Activated naive CD8-positive, alpha-beta T cell treated with anti-CD3 and anti-CD28 coated beads, Interleukin-2, amount 50 U/mL, for 24 hours (primary cell): Measurements from ENCODE around the gene PRUNE2.
"Not testable (repeated sequence)": the region's sequence is repeated elsewhere in the genome, so short reads cannot be mapped to it uniquely, and the experiment has no call there.

Experiments
- ATAC-seq: fragments of 150-1000 bp; cut with Tn5 transposase; one replicate; pipeline ENCODE4 v1.10.0; 2021
- DNase-seq: peaks from one replicate; pipeline ENCODE4 v3.0.0; 2021
- H3K27ac Mint-ChIP-seq: one replicate; pipeline ENCODE4 v1.8.0; 2021; ENCODE audit warnings: mild to moderate bottlenecking, mixed read lengths
- H3K27me3 Mint-ChIP-seq: one replicate; pipeline ENCODE4 v1.8.0; 2021; ENCODE audit warnings: mixed read lengths
- H3K36me3 Mint-ChIP-seq: one replicate; pipeline ENCODE4 v1.8.0; 2021; ENCODE audit warnings: low read depth, mixed read lengths
- H3K4me1 Mint-ChIP-seq: one replicate; pipeline ENCODE4 v1.8.0; 2021; ENCODE audit warnings: mixed read lengths
- H3K4me3 Mint-ChIP-seq: one replicate; pipeline ENCODE4 v1.8.0; 2021; ENCODE audit warnings: mild to moderate bottlenecking, moderate library complexity, mixed read lengths
- H3K9me3 Mint-ChIP-seq: one replicate; pipeline ENCODE4 v1.8.0; 2021; ENCODE audit warnings: mixed read lengths

PRUNE2 gene

DNA sequence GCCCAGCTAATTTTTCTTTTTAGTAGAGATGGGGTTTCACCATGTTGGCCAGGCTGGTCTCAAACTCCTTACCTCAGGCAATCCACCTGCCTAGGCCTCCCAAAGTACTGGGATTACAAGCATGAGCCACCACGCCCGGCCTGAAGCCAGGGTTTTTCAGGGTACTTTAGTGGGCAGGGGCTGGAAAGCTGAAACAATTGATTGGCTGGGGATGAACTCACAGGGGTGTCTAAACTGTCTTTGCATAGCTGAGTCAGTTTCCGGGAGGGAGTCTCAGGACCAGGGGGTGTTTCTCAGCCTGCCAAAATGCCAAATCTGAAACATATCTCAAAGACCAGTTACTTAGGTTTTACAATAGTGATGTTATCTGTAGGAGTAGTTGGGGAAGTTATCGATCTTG, 46.1 kb downstream of the PRUNE2 start:
- no peaks in the 10 kb centered on the region for H3K4me1 Mint-ChIP-seq
- ATAC-seq (no peak), DNase-seq (no peak)
- H3K4me3 Mint-ChIP-seq = no peak overlapping the region
- H3K36me3 Mint-ChIP-seq = no peaks in the 10 kb centered on the region
- no peaks in the 10 kb centered on the region for H3K27me3 Mint-ChIP-seq
- H3K9me3 Mint-ChIP-seq = peaks cover 3% of the 10 kb centered on the region
- no peak overlapping the region for H3K27ac Mint-ChIP-seq

GRCh38 chr9:76858248-76858647, 47.7 kb downstream of the PRUNE2 start:
- H3K36me3 Mint-ChIP-seq, DNase-seq, H3K4me1 Mint-ChIP-seq, H3K9me3 Mint-ChIP-seq, H3K27ac Mint-ChIP-seq, H3K27me3 Mint-ChIP-seq, ATAC-seq, H3K4me3 Mint-ChIP-seq: not testable (repeated sequence)

- Mint-ChIP-seq H3K4me1 (no peaks in the 10 kb centered on the region), H3K9me3 (peaks cover 3% of the 10 kb centered on the region), H3K27ac (no peak overlapping the region), H3K4me3 (no peak overlapping the region), H3K36me3 (no peaks in the 10 kb centered on the region), H3K27me3 (peaks cover 3% of the 10 kb centered on the region)
- ATAC-seq (no peak), DNase-seq (no peak)
These were observed 49.9 kb downstream of the PRUNE2 start for GRCh38 chr9:76856016-76856415.

- ATAC-seq = no peak
- DNase-seq = no peak
- no peak overlapping the region for H3K4me3 Mint-ChIP-seq
- H3K27me3 Mint-ChIP-seq = peaks cover 3% of the 10 kb centered on the region
- peaks cover 3% of the 10 kb centered on the region for H3K9me3 Mint-ChIP-seq
- no peak overlapping the region for H3K27ac Mint-ChIP-seq
- no peaks in the 10 kb centered on the region for H3K36me3 Mint-ChIP-seq
- no peaks in the 10 kb centered on the region for H3K4me1 Mint-ChIP-seq
These were observed 50.9 kb downstream of the PRUNE2 start for GRCh38 chr9:76855015-76855414.

DNA sequence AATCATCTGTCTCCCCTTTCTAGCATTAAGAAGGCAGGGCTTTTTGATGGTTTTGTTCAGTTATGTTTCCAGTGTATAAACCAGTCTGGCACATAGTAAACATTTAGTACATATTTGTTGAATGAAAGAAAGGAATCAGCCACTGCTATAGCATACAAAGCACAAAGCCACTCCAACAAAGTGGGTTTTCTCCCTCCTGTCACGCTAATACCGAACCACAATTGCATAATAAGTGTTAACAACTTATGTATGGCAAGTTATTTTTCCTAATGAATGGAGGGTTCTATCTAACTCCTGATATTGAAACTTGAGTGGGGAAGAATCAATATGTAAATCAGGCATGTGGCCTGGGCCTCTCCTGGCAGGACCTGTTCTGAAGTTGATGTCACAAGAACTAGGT, 53.9 kb downstream of the PRUNE2 start:
- ATAC-seq = no peak
- Mint-ChIP-seq H3K4me3 (no peak overlapping the region), H3K9me3 (no peaks in the 10 kb centered on the region), H3K4me1 (no peaks in the 10 kb centered on the region), H3K36me3 (no peaks in the 10 kb centered on the region), H3K27me3 (peaks cover 8% of the 10 kb centered on the region), H3K27ac (no peak overlapping the region)
- DNase-seq = no peak

DNA sequence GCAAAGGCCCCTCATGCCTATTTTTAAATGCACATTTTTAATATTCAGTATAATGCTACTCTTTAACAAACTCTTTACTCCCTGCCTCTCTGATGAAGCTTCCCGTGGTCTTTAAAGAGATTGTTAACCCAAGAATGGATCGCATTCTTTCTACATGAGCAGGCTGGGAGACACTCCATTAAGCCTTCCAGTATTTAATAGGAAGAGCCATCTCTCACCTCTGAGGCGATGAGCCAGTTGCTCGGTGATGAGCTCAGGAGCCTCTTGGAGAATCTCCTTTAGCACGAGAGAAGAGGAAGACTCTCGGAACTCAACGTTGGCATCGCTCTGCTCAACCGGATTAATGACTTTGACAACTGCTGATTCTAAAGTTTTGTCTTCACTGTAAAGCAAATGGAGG, 59.6 kb downstream of the PRUNE2 start:
- Mint-ChIP-seq H3K4me3 (no peak overlapping the region), H3K27ac (no peak overlapping the region), H3K27me3 (peaks cover 5% of the 10 kb centered on the region), H3K36me3 (no peaks in the 10 kb centered on the region), H3K9me3 (no peaks in the 10 kb centered on the region), H3K4me1 (no peaks in the 10 kb centered on the region)
- ATAC-seq (no peak), DNase-seq (no peak)

DNA sequence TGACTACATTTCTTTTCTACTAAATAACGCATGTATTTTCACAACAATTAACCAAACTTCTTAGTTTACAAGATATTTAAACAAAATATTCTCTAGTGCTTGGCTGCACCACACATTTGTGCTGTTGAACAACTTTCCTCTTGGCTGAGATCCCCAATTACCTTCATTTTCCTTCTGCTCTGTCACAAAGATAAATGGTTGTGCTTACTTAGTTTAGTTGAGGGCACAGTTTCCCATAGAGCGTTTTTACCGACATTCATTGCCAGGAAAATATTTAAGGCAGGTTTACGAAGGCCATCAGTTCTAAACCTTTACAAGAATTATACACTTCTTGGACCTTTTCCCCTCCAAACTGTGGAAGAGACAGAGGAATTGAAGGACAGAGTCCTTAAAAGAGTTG, 60.7 kb downstream of the PRUNE2 start:
- DNase-seq (no peak), ATAC-seq (no peak)
- Mint-ChIP-seq H3K36me3 (no peaks in the 10 kb centered on the region), H3K9me3 (no peaks in the 10 kb centered on the region), H3K27me3 (peaks cover 5% of the 10 kb centered on the region), H3K4me1 (no peaks in the 10 kb centered on the region), H3K4me3 (no peak overlapping the region), H3K27ac (no peak overlapping the region)

DNA sequence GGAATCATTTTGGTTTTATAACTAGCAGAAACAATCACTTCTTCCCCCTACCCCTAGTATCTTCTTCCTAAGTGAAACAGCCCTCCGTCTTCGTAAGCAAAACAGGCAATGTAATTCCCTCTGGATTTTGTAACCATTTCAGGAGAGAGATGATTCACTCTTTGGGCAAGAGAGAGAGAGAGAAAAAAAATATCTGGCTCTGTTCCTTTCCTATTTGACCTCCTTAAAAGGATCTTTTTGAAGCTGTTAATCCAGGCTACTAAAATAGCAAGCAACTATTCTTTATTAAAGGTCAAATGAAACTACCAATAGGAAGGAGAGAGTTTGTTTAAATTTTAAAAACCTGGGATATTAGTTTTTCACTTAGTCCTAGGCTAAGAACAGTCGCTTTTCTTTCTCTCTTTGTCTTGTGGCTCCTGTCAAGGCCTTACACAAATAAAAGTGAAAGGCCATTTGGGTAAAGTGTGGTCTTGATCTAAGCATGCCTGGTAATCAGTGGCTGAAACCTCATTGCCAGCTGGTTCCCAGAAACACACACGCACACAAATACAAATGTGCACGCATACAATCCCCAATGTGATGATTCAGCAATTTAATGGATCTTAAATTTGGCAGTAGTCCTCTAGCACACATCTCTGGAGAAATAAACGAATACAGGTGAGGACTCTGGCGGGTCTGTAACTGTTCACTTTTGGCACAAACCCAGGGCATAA, 70.2 kb downstream of the PRUNE2 start:
- peak overlapping the region; percentile 16 for H3K27ac Mint-ChIP-seq
- no peaks in the 10 kb centered on the region for H3K9me3 Mint-ChIP-seq
- no peaks in the 10 kb centered on the region for H3K27me3 Mint-ChIP-seq
- DNase-seq (no peak), ATAC-seq (no peak)
- H3K4me3 Mint-ChIP-seq = no peak overlapping the region
- no peaks in the 10 kb centered on the region for H3K4me1 Mint-ChIP-seq
- H3K36me3 Mint-ChIP-seq = no peaks in the 10 kb centered on the region

DNA sequence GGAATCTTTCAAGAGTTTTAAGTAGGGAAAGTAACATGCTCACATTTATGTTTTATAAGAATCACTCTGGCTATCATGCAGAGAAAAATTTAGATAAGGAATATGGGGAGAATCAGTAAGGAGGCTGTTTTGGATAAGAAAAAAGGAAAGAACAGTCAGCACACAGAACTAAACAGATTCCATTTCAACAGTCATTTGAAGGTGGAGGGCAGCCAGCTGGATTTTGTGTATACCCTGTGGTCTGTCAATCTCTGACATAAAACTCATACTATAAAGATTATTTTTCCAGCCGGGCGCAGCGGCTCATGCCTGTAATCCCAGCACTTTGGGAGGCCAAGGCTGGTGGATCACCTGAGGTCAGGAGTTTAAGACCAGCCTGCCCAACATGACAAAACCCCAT, 77.5 kb downstream of the PRUNE2 start:
- Mint-ChIP-seq H3K36me3 (no peaks in the 10 kb centered on the region), H3K4me1 (no peaks in the 10 kb centered on the region), H3K4me3 (no peak overlapping the region), H3K27ac (no peak overlapping the region), H3K9me3 (peaks cover 6% of the 10 kb centered on the region), H3K27me3 (peaks cover 19% of the 10 kb centered on the region)
- DNase-seq = no peak
- ATAC-seq = no peak

GRCh38 chr9:76827296-76828080, 78.4 kb downstream of the PRUNE2 start:
- H3K36me3 Mint-ChIP-seq = no peaks in the 10 kb centered on the region
- no peak overlapping the region for H3K27ac Mint-ChIP-seq
- H3K9me3 Mint-ChIP-seq = peaks cover 6% of the 10 kb centered on the region
- H3K4me1 Mint-ChIP-seq = no peaks in the 10 kb centered on the region
- peaks cover 19% of the 10 kb centered on the region for H3K27me3 Mint-ChIP-seq
- DNase-seq = no peak
- H3K4me3 Mint-ChIP-seq = no peak overlapping the region
- no peak for ATAC-seq

GRCh38 chr9:76820431-76820830, 85.5 kb downstream of the PRUNE2 start:
- no peak for ATAC-seq
- H3K27ac Mint-ChIP-seq = no peak overlapping the region
- H3K27me3 Mint-ChIP-seq = peaks cover 12% of the 10 kb centered on the region
- no peak for DNase-seq
- H3K4me1 Mint-ChIP-seq = no peaks in the 10 kb centered on the region
- no peaks in the 10 kb centered on the region for H3K36me3 Mint-ChIP-seq
- no peak overlapping the region for H3K4me3 Mint-ChIP-seq
- no peaks in the 10 kb centered on the region for H3K9me3 Mint-ChIP-seq

GRCh38 chr9:76818271-76818670, 87.6 kb downstream of the PRUNE2 start:
- Mint-ChIP-seq H3K4me1 (no peaks in the 10 kb centered on the region), H3K27me3 (peaks cover 9% of the 10 kb centered on the region), H3K27ac (no peak overlapping the region), H3K4me3 (no peak overlapping the region), H3K9me3 (no peaks in the 10 kb centered on the region), H3K36me3 (no peaks in the 10 kb centered on the region)
- DNase-seq (no peak), ATAC-seq (peak; percentile 15)

DNA sequence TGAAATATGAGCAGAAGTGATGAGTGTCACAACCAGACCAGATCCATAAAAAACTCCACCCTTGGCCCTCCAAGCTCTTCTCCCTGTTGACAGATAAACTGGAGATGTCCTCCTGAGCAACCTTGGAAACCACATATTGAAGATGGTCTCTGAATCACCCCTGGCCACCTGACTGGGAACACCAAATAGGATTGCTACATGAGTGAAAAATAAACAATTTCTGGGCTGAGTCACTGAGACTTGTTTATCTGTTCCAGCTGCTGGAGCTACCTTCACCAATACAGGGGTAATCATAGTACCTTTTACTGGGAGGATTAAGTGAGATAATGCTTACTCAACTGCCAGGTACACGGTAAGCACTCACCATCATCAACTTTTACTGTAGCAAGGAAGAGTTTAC, 88.4 kb downstream of the PRUNE2 start:
- H3K9me3 Mint-ChIP-seq = no peaks in the 10 kb centered on the region
- DNase-seq (no peak), ATAC-seq (no peak)
- H3K4me1 Mint-ChIP-seq = no peaks in the 10 kb centered on the region
- H3K27me3 Mint-ChIP-seq = peaks cover 13% of the 10 kb centered on the region
- no peak overlapping the region for H3K27ac Mint-ChIP-seq
- no peak overlapping the region for H3K4me3 Mint-ChIP-seq
- no peaks in the 10 kb centered on the region for H3K36me3 Mint-ChIP-seq

DNA sequence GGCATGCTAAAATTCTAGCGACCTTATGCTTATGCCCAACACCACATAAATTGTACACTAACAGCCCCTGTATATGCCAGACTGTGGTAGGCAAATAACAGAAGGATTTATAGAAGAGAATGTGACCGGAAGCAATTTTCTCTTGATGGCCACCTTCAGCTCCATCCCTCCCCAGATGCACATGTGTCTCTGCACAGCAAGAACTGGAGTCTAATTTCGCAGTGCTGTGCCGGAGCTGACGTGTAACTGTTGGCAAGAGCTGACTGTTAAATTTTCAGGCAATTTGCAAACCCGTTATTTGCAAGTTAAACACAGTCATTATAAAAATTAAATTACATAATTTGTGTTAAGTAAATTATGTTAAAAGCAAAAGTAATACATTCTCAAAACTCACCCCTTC, 93.3 kb downstream of the PRUNE2 start:
- Mint-ChIP-seq H3K27ac (no peak overlapping the region), H3K36me3 (no peaks in the 10 kb centered on the region), H3K27me3 (peaks cover 25% of the 10 kb centered on the region), H3K4me3 (no peak overlapping the region), H3K4me1 (no peaks in the 10 kb centered on the region), H3K9me3 (no peaks in the 10 kb centered on the region)
- ATAC-seq = no peak
- DNase-seq = no peak

- DNase-seq = peak; percentile 18
These were observed 95.4 kb downstream of the PRUNE2 start for GRCh38 chr9:76810377-76810957.

More at GRCh38 chr9:76810377-76810957, 95.4 kb downstream of the PRUNE2 start:
- Mint-ChIP-seq H3K9me3 (no peaks in the 10 kb centered on the region), H3K4me1 (no peaks in the 10 kb centered on the region), H3K27me3 (peaks cover 24% of the 10 kb centered on the region), H3K27ac (no peak overlapping the region), H3K4me3 (no peak overlapping the region), H3K36me3 (no peaks in the 10 kb centered on the region)
- no peak for ATAC-seq
